Panc1 (cell line): ENCODE measurements around the gene ANKMY1.

ENCODE experiments used
- REST ChIP-seq, 2 experiments: IDR thresholded peaks; 2 replicates each; pipeline ENCODE4 v1.6.1; 2011 to 2012; ENCODE audit warnings: low read depth in 2 of 2, control low read depth in 1 of 2, low read length in 1 of 2, mild to moderate bottlenecking in 1 of 2, moderate library complexity in 1 of 2; ENCODE audit not compliant: insufficient read depth in 1 of 2
- TF ChIP-seq, protein P1 (sequence below): fragments of 450-650 bp; IDR thresholded peaks from 2 replicates; pipeline ENCODE4 v1.5.1; 2017; ENCODE audit warnings: mild to moderate bottlenecking

DNA sequence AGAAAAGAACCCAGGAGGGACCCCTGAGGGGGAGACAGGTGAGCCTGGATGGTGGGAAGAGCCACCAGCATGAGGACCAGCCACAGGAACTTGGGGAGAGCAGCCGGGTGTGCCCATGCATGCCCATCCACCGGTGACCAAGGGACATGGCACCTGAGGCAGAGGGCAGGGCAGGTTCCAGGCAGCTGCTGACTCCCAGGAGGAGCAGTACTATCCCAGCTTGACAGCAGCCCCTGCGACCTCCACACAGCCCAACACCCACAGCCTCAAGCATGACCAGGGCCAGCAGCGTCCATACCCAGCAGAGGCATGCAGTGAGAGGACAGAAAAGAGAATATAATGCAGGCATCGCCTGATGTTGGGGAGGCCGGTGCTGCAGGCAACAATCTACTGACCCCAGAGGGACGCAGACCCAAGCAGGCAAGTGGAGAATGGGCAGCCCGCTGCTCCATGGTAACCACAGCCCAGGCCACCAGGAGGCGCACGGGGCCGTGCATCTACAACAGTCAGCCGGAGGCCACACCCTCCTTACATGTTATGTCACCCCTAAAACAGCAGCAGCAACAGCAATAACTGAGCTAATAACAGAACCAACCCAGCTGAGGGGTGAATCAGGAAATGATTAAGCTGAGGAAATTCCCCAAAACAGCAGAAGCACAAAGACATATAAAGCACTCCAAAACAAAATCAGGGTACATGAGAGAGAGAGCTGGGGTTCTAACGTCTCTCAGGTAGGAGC lies 44.1 kb downstream of the ANKMY1 start:
- TF ChIP-seq, protein P1, sequence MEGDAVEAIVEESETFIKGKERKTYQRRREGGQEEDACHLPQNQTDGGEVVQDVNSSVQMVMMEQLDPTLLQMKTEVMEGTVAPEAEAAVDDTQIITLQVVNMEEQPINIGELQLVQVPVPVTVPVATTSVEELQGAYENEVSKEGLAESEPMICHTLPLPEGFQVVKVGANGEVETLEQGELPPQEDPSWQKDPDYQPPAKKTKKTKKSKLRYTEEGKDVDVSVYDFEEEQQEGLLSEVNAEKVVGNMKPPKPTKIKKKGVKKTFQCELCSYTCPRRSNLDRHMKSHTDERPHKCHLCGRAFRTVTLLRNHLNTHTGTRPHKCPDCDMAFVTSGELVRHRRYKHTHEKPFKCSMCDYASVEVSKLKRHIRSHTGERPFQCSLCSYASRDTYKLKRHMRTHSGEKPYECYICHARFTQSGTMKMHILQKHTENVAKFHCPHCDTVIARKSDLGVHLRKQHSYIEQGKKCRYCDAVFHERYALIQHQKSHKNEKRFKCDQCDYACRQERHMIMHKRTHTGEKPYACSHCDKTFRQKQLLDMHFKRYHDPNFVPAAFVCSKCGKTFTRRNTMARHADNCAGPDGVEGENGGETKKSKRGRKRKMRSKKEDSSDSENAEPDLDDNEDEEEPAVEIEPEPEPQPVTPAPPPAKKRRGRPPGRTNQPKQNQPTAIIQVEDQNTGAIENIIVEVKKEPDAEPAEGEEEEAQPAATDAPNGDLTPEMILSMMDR: peak; percentile 95
- no peak for TF ChIP-seq REST (IDR thresholded peaks at IDR 0.05; ENCODE audit: insufficient read depth in 1 of 2, low read depth in 2 of 2, low read length in 1 of 2)
